GM21576 (cell line): ENCODE data around the gene PAIP2B.
"Not testable (repeated sequence)": the region's sequence is repeated elsewhere in the genome, so short reads cannot be mapped to it uniquely, and the experiment has no call there.

Experiments
- ATAC-seq: cut with Tn5 transposase; IDR thresholded peaks from one replicate; pipeline ENCODE4 v1.9.1; 2021; ENCODE audit warnings: mild to moderate bottlenecking, moderate library complexity; ENCODE audit not compliant: unreplicated experiment

The PAIP2B gene

GRCh38 chr2:71220743-71221142, 6.2 kb downstream of the PAIP2B start:
- no peak for ATAC-seq

- ATAC-seq, result no peak
These were observed 10.4 kb downstream of the PAIP2B start for GRCh38 chr2:71216501-71216900.

- ATAC-seq, result no peak
These were observed 11.5 kb downstream of the PAIP2B start for GRCh38 chr2:71215447-71215846.

GRCh38 chr2:71212336-71212735, 14.6 kb downstream of the PAIP2B start:
- no peak for ATAC-seq

- no peak for ATAC-seq
These were observed 16.6 kb downstream of the PAIP2B start for GRCh38 chr2:71210292-71210691.

GRCh38 chr2:71208756-71209155, 18.1 kb downstream of the PAIP2B start:
- ATAC-seq, result no peak

- ATAC-seq, result no peak
These were observed 19.3 kb downstream of the PAIP2B start for GRCh38 chr2:71207601-71208000.

GRCh38 chr2:71206271-71206670, 20.6 kb downstream of the PAIP2B start:
- no peak for ATAC-seq

GRCh38 chr2:71191570-71191943, 35.3 kb downstream of the PAIP2B start:
- ATAC-seq, result no peak

GRCh38 chr2:71190656-71191569, 36.0 kb downstream of the PAIP2B start:
- no peak for ATAC-seq

- no peak for ATAC-seq
These were observed 39.3 kb downstream of the PAIP2B start for GRCh38 chr2:71187589-71187988.

GRCh38 chr2:71186973-71187372, 39.9 kb downstream of the PAIP2B start:
- ATAC-seq, result no peak

GRCh38 chr2:71183306-71184115, 43.4 kb downstream of the PAIP2B start:
- not testable (repeated sequence) for ATAC-seq

GRCh38 chr2:71181316-71181715, 45.6 kb downstream of the PAIP2B start:
- no peak for ATAC-seq

GRCh38 chr2:71178836-71179235, 48.1 kb downstream of the PAIP2B start:
- not testable (repeated sequence) for ATAC-seq

GRCh38 chr2:71174207-71174606, 52.7 kb downstream of the PAIP2B start:
- ATAC-seq, result no peak

GRCh38 chr2:71173096-71173495, 53.8 kb downstream of the PAIP2B start:
- no peak for ATAC-seq

- ATAC-seq, result no peak
These were observed 60.1 kb downstream of the PAIP2B start for GRCh38 chr2:71166812-71167211.

GRCh38 chr2:71157124-71157793, 69.6 kb downstream of the PAIP2B start:
- no peak for ATAC-seq

- no peak for ATAC-seq
These were observed 70.3 kb downstream of the PAIP2B start for GRCh38 chr2:71156573-71156972.

- ATAC-seq, result no peak
These were observed 71.1 kb downstream of the PAIP2B start for GRCh38 chr2:71155846-71156245.
